Measurements from ENCODE around the gene APOL3. TPM values are rescaled to one million over a fixed set of nuclear protein-coding genes. Genes with fewer than 3 reads are reported as not detected.
"Not testable (repeated sequence)": the region's sequence is repeated elsewhere in the genome, so short reads cannot be mapped to it uniquely, and the experiment has no call there.

The APOL3 gene
- polyA plus RNA-seq, 1 donor from 2014 or later = not detected

- no peak within 1 kb of the TSS for H3K4me3 ChIP-seq (ENCODE audit: low read length)
- H3F3A ChIP-seq (ENCODE audit: insufficient read depth, low read length, poor library complexity, severe bottlenecking) = no peaks in the 10 kb centered on the region
- no peaks in the 10 kb centered on the region for H4K20me1 ChIP-seq (ENCODE audit: insufficient read depth)
- no peaks in the 10 kb centered on the region for H3K27me3 ChIP-seq (ENCODE audit: insufficient read depth, low read depth, low read length)
- H3K79me2 ChIP-seq (replicated peaks; ENCODE audit: insufficient read depth, low read length) = no peaks in the 10 kb centered on the region
- H3K27ac ChIP-seq (ENCODE audit: low read length) = no peak within 1 kb of the TSS
- no peaks in the 10 kb centered on the region for H3K36me3 ChIP-seq (ENCODE audit: insufficient read depth, low read length)
- TF ChIP-seq EZH2 (IDR thresholded peaks at IDR 0.05; ENCODE audit: borderline replicate concordance, insufficient read depth, low read length, poor library complexity, severe bottlenecking) (no peak), CTCF (IDR thresholded peaks at IDR 0.05; ENCODE audit: poor library complexity, severe bottlenecking) (no peak), MXI1 (conservative IDR thresholded peaks at IDR 0.05; ENCODE audit: poor library complexity, severe bottlenecking) (no peak), TAF1 (IDR thresholded peaks at IDR 0.05; ENCODE audit: low read depth) (no peak), REST (IDR thresholded peaks at IDR 0.05; ENCODE audit: borderline replicate concordance) (no peak)
- no peak within 1 kb of the TSS for H3K4me2 ChIP-seq (ENCODE audit: low read length)
- H2AFZ ChIP-seq (ENCODE audit: low read depth, low read length) = no peak within 1 kb of the TSS
- no peaks in the 10 kb centered on the region for H3K9me3 ChIP-seq (ENCODE audit: low read length)
- H3K9ac ChIP-seq (ENCODE audit: low read length) = no peak within 1 kb of the TSS
- H3K9me2 ChIP-seq (ENCODE audit: insufficient read depth, low read length) = no peaks in the 10 kb centered on the region
Measured at GRCh38 chr22:36201630-36202319, 41.2 kb upstream of the APOL3 start, which contains the start of gene APOL4. APOL4 (minus strand) TSS chr22:36201809; CDS start chr22:36201734, 75 bp downstream.

GRCh38 chr22:36201025-36201424 is 40.5 kb upstream of the APOL3 start:
- H3K27ac ChIP-seq (ENCODE audit: low read length) = not testable (repeated sequence)

GRCh38 chr22:36199001-36199551 is 38.5 kb upstream of the APOL3 start:
- Histone ChIP-seq H3K36me3 (ENCODE audit: insufficient read depth, low read length) (no peaks in the 10 kb centered on the region), H4K20me1 (ENCODE audit: insufficient read depth) (no peaks in the 10 kb centered on the region), H3F3A (ENCODE audit: insufficient read depth, low read length, poor library complexity, severe bottlenecking) (no peaks in the 10 kb centered on the region), H3K27ac (ENCODE audit: low read length) (no peak overlapping the region), H3K9me3 (ENCODE audit: low read length) (no peaks in the 10 kb centered on the region), H3K27me3 (ENCODE audit: insufficient read depth, low read depth, low read length) (no peaks in the 10 kb centered on the region), H3K9me2 (ENCODE audit: insufficient read depth, low read length) (no peaks in the 10 kb centered on the region), H3K9ac (ENCODE audit: low read length) (no peak overlapping the region), H2AFZ (ENCODE audit: low read depth, low read length) (no peak overlapping the region), H3K79me2 (replicated peaks; ENCODE audit: insufficient read depth, low read length) (no peaks in the 10 kb centered on the region), H3K4me2 (ENCODE audit: low read length) (no peak overlapping the region), H3K4me3 (ENCODE audit: low read length) (no peak overlapping the region)
- TF ChIP-seq REST (IDR thresholded peaks at IDR 0.05; ENCODE audit: borderline replicate concordance) = no peak
- TF ChIP-seq SMC3 (conservative IDR thresholded peaks at IDR 0.05; ENCODE audit: poor library complexity) = no peak
- TF ChIP-seq EZH2 (IDR thresholded peaks at IDR 0.05; ENCODE audit: borderline replicate concordance, insufficient read depth, low read length, poor library complexity, severe bottlenecking) = no peak
- TF ChIP-seq POLR2AphosphoS5 (IDR thresholded peaks at IDR 0.05) = no peak
- TF ChIP-seq RAD21 (conservative IDR thresholded peaks at IDR 0.05) = no peak
- no peak for TF ChIP-seq MXI1 (conservative IDR thresholded peaks at IDR 0.05; ENCODE audit: poor library complexity, severe bottlenecking)
- no peak for TF ChIP-seq CTCF (IDR thresholded peaks at IDR 0.05; ENCODE audit: poor library complexity, severe bottlenecking)
- no peak for TF ChIP-seq TAF1 (IDR thresholded peaks at IDR 0.05; ENCODE audit: low read depth)
- TF ChIP-seq EP300 (conservative IDR thresholded peaks at IDR 0.05; ENCODE audit: poor library complexity, severe bottlenecking) = no peak

More at GRCh38 chr22:36201025-36201424, 40.5 kb upstream of the APOL3 start:
- not testable (repeated sequence) for H3K27me3 ChIP-seq (ENCODE audit: insufficient read depth, low read depth, low read length); H3K9me2 ChIP-seq (ENCODE audit: insufficient read depth, low read length); H2AFZ ChIP-seq (ENCODE audit: low read depth, low read length); H3K9me3 ChIP-seq (ENCODE audit: low read length); H3K36me3 ChIP-seq (ENCODE audit: insufficient read depth, low read length); H4K20me1 ChIP-seq (ENCODE audit: insufficient read depth); H3F3A ChIP-seq (ENCODE audit: insufficient read depth, low read length, poor library complexity, severe bottlenecking); H3K4me3 ChIP-seq (ENCODE audit: low read length); H3K4me2 ChIP-seq (ENCODE audit: low read length); H3K79me2 ChIP-seq (replicated peaks; ENCODE audit: insufficient read depth, low read length); H3K9ac ChIP-seq (ENCODE audit: low read length)
